EL (cell line): ENCODE results near the gene PPP1R15B.

ENCODE experiments used
- DNase-seq: peaks from one replicate; pipeline ENCODE4 v3.0.0-alpha.2; 2016

The PPP1R15B gene

GRCh38 chr1:204411451-204412204 lies at the start of gene PPP1R15B:
Gene PPP1R15B, minus strand, starts transcription at chr1:204411817. Its CDS starts 406 bp downstream, at chr1:204411411.
- peak; percentile 98 for DNase-seq

- no peak for DNase-seq
Measured at GRCh38 chr1:204460346-204460745, 48.7 kb upstream of the PPP1R15B start.

- no peak for DNase-seq
Measured at GRCh38 chr1:204459706-204460105, 48.1 kb upstream of the PPP1R15B start.

GRCh38 chr1:204457666-204458065 lies 46.0 kb upstream of the PPP1R15B start:
- DNase-seq: no peak

GRCh38 chr1:204456826-204457442 lies 45.3 kb upstream of the PPP1R15B start:
- DNase-seq: no peak

GRCh38 chr1:204455831-204456145 lies 44.2 kb upstream of the PPP1R15B start:
- DNase-seq: no peak

- no peak for DNase-seq
Measured at GRCh38 chr1:204455063-204455830, 43.6 kb upstream of the PPP1R15B start.

GRCh38 chr1:204454476-204454875 lies 42.9 kb upstream of the PPP1R15B start:
- DNase-seq: no peak

- DNase-seq: no peak
Measured at GRCh38 chr1:204453141-204453772, 41.6 kb upstream of the PPP1R15B start.

- DNase-seq: no peak
Measured at GRCh38 chr1:204451352-204452124, 39.9 kb upstream of the PPP1R15B start.

GRCh38 chr1:204450461-204451257 lies 39.0 kb upstream of the PPP1R15B start:
- DNase-seq: no peak

- no peak for DNase-seq
Measured at GRCh38 chr1:204449678-204450280, 38.2 kb upstream of the PPP1R15B start.

- DNase-seq: no peak
Measured at GRCh38 chr1:204448991-204449677, 37.5 kb upstream of the PPP1R15B start.

- peak; percentile 39 for DNase-seq
Measured at GRCh38 chr1:204448344-204448964, 36.8 kb upstream of the PPP1R15B start.

- no peak for DNase-seq
Measured at GRCh38 chr1:204447736-204448135, 36.1 kb upstream of the PPP1R15B start.

GRCh38 chr1:204447190-204447589 lies 35.6 kb upstream of the PPP1R15B start:
- no peak for DNase-seq

GRCh38 chr1:204446413-204447111 lies 34.9 kb upstream of the PPP1R15B start:
- DNase-seq: peak; percentile 61

- DNase-seq: peak; percentile 53
Measured at GRCh38 chr1:204445860-204446412, 34.3 kb upstream of the PPP1R15B start.
